ENCODE results near the gene LRRC8A.

LRRC8A gene

GRCh38 chr9:128887914-128888350 is 6.0 kb downstream of the LRRC8A start:
- TF ChIP-seq CTCF (IDR thresholded peaks at IDR 0.05), result no peak
- Histone ChIP-seq H3K36me3 (peaks cover 5 to 60% (median 33%) of the 10 kb centered on the region in 3 donors), H3K4me1 (peaks cover 10 to 93% (median 81%) of the 10 kb centered on the region in 4 donors), H3K27ac (peak overlapping the region; percentile 55 to 94), H3K9me3 (no peaks in the 10 kb centered on the region), H3K4me3 (no peak overlapping the region), H3K27me3 (no peaks in the 10 kb centered on the region)
- intact Hi-C loops (cut with DNase I; ENCODE audit: low total_unique reads), result no loop called here
- no peak for DNase-seq

- Histone ChIP-seq H3K4me3 (no peak overlapping the region), H3K4me1 (peaks cover 10 to 87% (median 69%) of the 10 kb centered on the region in 4 donors), H3K27ac (peak overlapping the region; percentile 89 to 94), H3K9me3 (no peaks in the 10 kb centered on the region), H3K27me3 (no peaks in the 10 kb centered on the region), H3K36me3 (peaks cover 7 to 65% (median 41%) of the 10 kb centered on the region in 3 donors)
- no peak for TF ChIP-seq CTCF (IDR thresholded peaks at IDR 0.05)
- intact Hi-C loops (cut with DNase I; ENCODE audit: low total_unique reads), result no loop called here
- DNase-seq, result peak in 1 of 2 donors; percentile 83
These were observed 9.6 kb downstream of the LRRC8A start for GRCh38 chr9:128891321-128892220.

GRCh38 chr9:128892221-128892921 is 10.4 kb downstream of the LRRC8A start:
- DNase-seq, result peak; percentile 96 to 98
- no peaks in the 10 kb centered on the region for H3K9me3 ChIP-seq
- peaks cover 10 to 80% (median 65%) of the 10 kb centered on the region in 4 donors for H3K4me1 ChIP-seq
- peaks cover 15 to 66% (median 44%) of the 10 kb centered on the region in 3 donors for H3K36me3 ChIP-seq
- peak overlapping the region; percentile 89 to 94 for H3K27ac ChIP-seq
- TF ChIP-seq CTCF (IDR thresholded peaks at IDR 0.05), result no peak
- peak overlapping the region; percentile 8 to 29 for H3K4me3 ChIP-seq
- no peaks in the 10 kb centered on the region for H3K27me3 ChIP-seq
- intact Hi-C loops (cut with DNase I; ENCODE audit: low total_unique reads), result no loop called here

- no peaks in the 10 kb centered on the region for H3K9me3 ChIP-seq
- H3K27me3 ChIP-seq, result no peaks in the 10 kb centered on the region
- DNase-seq, result no peak
- H3K36me3 ChIP-seq, result peaks cover 20 to 69% (median 50%) of the 10 kb centered on the region in 3 donors
- peaks cover 10 to 74% (median 55%) of the 10 kb centered on the region in 4 donors for H3K4me1 ChIP-seq
- intact Hi-C loops (cut with DNase I; ENCODE audit: low total_unique reads), result no loop called here
- H3K4me3 ChIP-seq, result peak overlapping the region; percentile 8 to 29
- no peak for TF ChIP-seq CTCF (IDR thresholded peaks at IDR 0.05)
- peak overlapping the region; percentile 89 to 94 for H3K27ac ChIP-seq
These were observed 11.4 kb downstream of the LRRC8A start for GRCh38 chr9:128893354-128893753.

- TF ChIP-seq CTCF (IDR thresholded peaks at IDR 0.05), result no peak
- Histone ChIP-seq H3K27ac (peak overlapping the region; percentile 89 to 94), H3K4me1 (peaks cover 10 to 74% (median 57%) of the 10 kb centered on the region in 4 donors), H3K27me3 (no peaks in the 10 kb centered on the region), H3K4me3 (no peak overlapping the region), H3K36me3 (peaks cover 29 to 69% (median 50%) of the 10 kb centered on the region in 3 donors), H3K9me3 (no peaks in the 10 kb centered on the region)
- no peak for DNase-seq
- intact Hi-C loops (cut with DNase I; ENCODE audit: low total_unique reads), result no loop called here
These were observed 12.8 kb downstream of the LRRC8A start for GRCh38 chr9:128894764-128895163.
